ENCODE data around the gene TBX2.

Gene TBX2

GRCh38 chr17:61361084-61361483 lies 38.6 kb upstream of the TBX2 start:
- no peak overlapping the region for H3K27ac ChIP-seq (ENCODE audit: extremely low read depth, low read depth, low read length)

GRCh38 chr17:61362396-61362795 lies 37.2 kb upstream of the TBX2 start:
- H3K4me3 ChIP-seq (ENCODE audit: low read depth, low read length): no peak overlapping the region
- no peaks in the 10 kb centered on the region for H3K9me3 ChIP-seq (ENCODE audit: control insufficient read depth, insufficient read depth, low read depth, low read length)
- POLR2A ChIA-PET: interaction anchor here (0.6 kb wide), 1 partner anchor 24 kb away, joined by 13 read pairs; no protein-coding TSS in a partner anchor
- H3K4me1 ChIP-seq (ENCODE audit: control insufficient read depth, insufficient read depth, low read length): no peaks in the 10 kb centered on the region
- no peak overlapping the region for H3K27ac ChIP-seq (ENCODE audit: extremely low read depth, low read depth, low read length)
- CTCF ChIA-PET: interaction anchor here (0.6 to 1.8 kb wide), 6 partner anchors 10 to 642 kb away, joined by 3 to 5 read pairs (median 4); no protein-coding TSS in a partner anchor
- TF ChIP-seq SALL2 (tag by site-specific recombination; IDR thresholded peaks at IDR 0.05; ENCODE audit: borderline replicate concordance) (no peak), ZIC2 (tag by site-specific recombination; IDR thresholded peaks at IDR 0.05) (peak; percentile 64; the same call in 1 of the 2 replicates)
- H3K36me3 ChIP-seq (ENCODE audit: control insufficient read depth in 2 of 2, insufficient read depth in 1 of 2, low read length in 2 of 2): no peaks in the 10 kb centered on the region

More at GRCh38 chr17:61361084-61361483, 38.6 kb upstream of the TBX2 start:
- no peaks in the 10 kb centered on the region for H3K36me3 ChIP-seq (ENCODE audit: control insufficient read depth in 2 of 2, insufficient read depth in 1 of 2, low read length in 2 of 2)
- H3K4me3 ChIP-seq (ENCODE audit: low read depth, low read length): no peak overlapping the region
- POLR2A ChIA-PET: no interaction called here
- TF ChIP-seq ZNF830 (tag by site-specific recombination; IDR thresholded peaks at IDR 0.05; ENCODE audit: low read depth) (no peak), RBAK (tag by site-specific recombination; IDR thresholded peaks at IDR 0.05) (no peak), ZNF335 (tag by site-specific recombination; conservative IDR thresholded peaks at IDR 0.05) (no peak), ZNF473 (tag by site-specific recombination; IDR thresholded peaks at IDR 0.05) (no peak), ZIC2 (tag by site-specific recombination; IDR thresholded peaks at IDR 0.05) (no peak)
- TF ChIP-seq, protein P1, sequence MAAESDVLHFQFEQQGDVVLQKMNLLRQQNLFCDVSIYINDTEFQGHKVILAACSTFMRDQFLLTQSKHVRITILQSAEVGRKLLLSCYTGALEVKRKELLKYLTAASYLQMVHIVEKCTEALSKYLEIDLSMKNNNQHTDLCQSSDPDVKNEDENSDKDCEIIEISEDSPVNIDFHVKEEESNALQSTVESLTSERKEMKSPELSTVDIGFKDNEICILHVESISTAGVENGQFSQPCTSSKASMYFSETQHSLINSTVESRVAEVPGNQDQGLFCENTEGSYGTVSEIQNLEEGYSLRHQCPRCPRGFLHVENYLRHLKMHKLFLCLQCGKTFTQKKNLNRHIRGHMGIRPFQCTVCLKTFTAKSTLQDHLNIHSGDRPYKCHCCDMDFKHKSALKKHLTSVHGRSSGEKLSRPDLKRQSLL (tag by site-specific recombination; IDR thresholded peaks at IDR 0.05): no peak
- no peaks in the 10 kb centered on the region for H3K9me3 ChIP-seq (ENCODE audit: control insufficient read depth, insufficient read depth, low read depth, low read length)
- no peaks in the 10 kb centered on the region for H3K4me1 ChIP-seq (ENCODE audit: control insufficient read depth, insufficient read depth, low read length)
- CTCF ChIA-PET: interaction anchor here (0.6 to 1.8 kb wide), 3 partner anchors 9 to 360 kb away, joined by 3 to 5 read pairs (median 3); no protein-coding TSS in a partner anchor

GRCh38 chr17:61362852-61363600 lies 36.6 kb upstream of the TBX2 start:
- no peak overlapping the region for H3K27ac ChIP-seq (ENCODE audit: extremely low read depth, low read depth, low read length)
- H3K36me3 ChIP-seq (ENCODE audit: control insufficient read depth in 2 of 2, insufficient read depth in 1 of 2, low read length in 2 of 2): no peaks in the 10 kb centered on the region
- H3K9me3 ChIP-seq (ENCODE audit: control insufficient read depth, insufficient read depth, low read depth, low read length): no peaks in the 10 kb centered on the region
- TF ChIP-seq ZNF292 (tag by site-specific recombination; IDR thresholded peaks at IDR 0.05; ENCODE audit: borderline replicate concordance, low read depth): no peak
- TF ChIP-seq ZNF184 (tag by site-specific recombination; IDR thresholded peaks at IDR 0.05): no peak
- TF ChIP-seq TRIM28 (IDR thresholded peaks at IDR 0.05; ENCODE audit: borderline replicate concordance, low read length): no peak
- no peak for TF ChIP-seq ZFP37 (tag by site-specific recombination; IDR thresholded peaks at IDR 0.05)
- no peak for TF ChIP-seq ZNF114 (tag by site-specific recombination; IDR thresholded peaks at IDR 0.05)
- no peak for TF ChIP-seq ZBTB8A (tag by site-specific recombination; IDR thresholded peaks at IDR 0.05)
- no peak for TF ChIP-seq GLIS1 (tag by site-specific recombination; IDR thresholded peaks at IDR 0.05)
- no peak for TF ChIP-seq KLF9 (tag by site-specific recombination; IDR thresholded peaks at IDR 0.05; ENCODE audit: low read depth)
- TF ChIP-seq ZIC2 (tag by site-specific recombination; IDR thresholded peaks at IDR 0.05): no peak
- TF ChIP-seq PBX3 (CRISPR knock-in tag; IDR thresholded peaks at IDR 0.05): no peak
- TF ChIP-seq BCL11A (tag by site-specific recombination; IDR thresholded peaks at IDR 0.05; ENCODE audit: low read depth): no peak
- ChIA-PET POLR2A (no interaction called here), CTCF (interaction anchor here (0.6 to 1.5 kb wide), 5 partner anchors 18 to 642 kb away, joined by 3 to 5 read pairs (median 4); no protein-coding TSS in a partner anchor)
- H3K4me1 ChIP-seq (ENCODE audit: control insufficient read depth, insufficient read depth, low read length): no peaks in the 10 kb centered on the region
- H3K4me3 ChIP-seq (ENCODE audit: low read depth, low read length): no peak overlapping the region
